Choroid plexus epithelial cell (primary cell): ENCODE results near the gene MCM9.
A peak's percentile ranks its signal among the peaks of the same experiment; 100 is the strongest.
"Not testable (repeated sequence)": the region's sequence is repeated elsewhere in the genome, so short reads cannot be mapped to it uniquely, and the experiment has no call there.

Experiments used
- DNase-seq: peaks from one replicate; pipeline ENCODE4 v3.0.0-alpha.2; 2010; ENCODE audit warnings: low read depth
- H3K4me3 ChIP-seq: 2 replicates; pipeline ENCODE4 v1.5.1; 2011; ENCODE audit warnings: low read depth, mild to moderate bottlenecking, control low read depth, low read length, moderate library complexity
- CTCF ChIP-seq: conservative IDR thresholded peaks from 2 replicates; pipeline ENCODE4 v1.5.1; 2011; ENCODE audit warnings: low read depth, mild to moderate bottlenecking, control low read depth, inconsistent platforms, low read length, moderate library complexity

Gene MCM9

GRCh38 chr6:118799826-118800225 is 135.1 kb downstream of the MCM9 start:
- TF ChIP-seq CTCF = no peak
- no peak overlapping the region for H3K4me3 ChIP-seq
- DNase-seq = no peak

- not testable (repeated sequence) for DNase-seq, H3K4me3 ChIP-seq
Measured at GRCh38 chr6:118796548-118796947, 138.4 kb downstream of the MCM9 start.

GRCh38 chr6:118791499-118791898 is 143.5 kb downstream of the MCM9 start:
- no peak for TF ChIP-seq CTCF
- no peak overlapping the region for H3K4me3 ChIP-seq
- no peak for DNase-seq

DNA sequence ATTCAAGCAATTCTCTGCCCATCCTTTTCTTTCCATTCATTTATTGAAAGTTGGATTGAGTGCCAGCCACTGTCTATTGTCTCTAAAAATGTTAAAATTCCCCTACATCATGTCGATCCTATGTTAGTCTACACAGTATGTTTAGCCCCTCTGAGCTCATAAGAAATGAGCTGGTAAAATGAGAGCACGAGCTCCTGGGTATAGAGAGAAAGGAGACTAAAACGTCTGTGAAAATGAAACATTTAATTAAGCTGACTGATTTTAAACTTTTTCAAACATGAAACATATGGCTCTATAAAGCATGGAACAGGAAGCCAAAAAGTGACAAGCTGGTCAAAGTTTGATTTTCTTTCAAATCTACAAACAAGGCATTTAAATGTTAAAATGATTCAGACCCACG is 145.0 kb downstream of the MCM9 start:
- TF ChIP-seq CTCF = no peak
- no peak overlapping the region for H3K4me3 ChIP-seq
- DNase-seq = no peak

DNA sequence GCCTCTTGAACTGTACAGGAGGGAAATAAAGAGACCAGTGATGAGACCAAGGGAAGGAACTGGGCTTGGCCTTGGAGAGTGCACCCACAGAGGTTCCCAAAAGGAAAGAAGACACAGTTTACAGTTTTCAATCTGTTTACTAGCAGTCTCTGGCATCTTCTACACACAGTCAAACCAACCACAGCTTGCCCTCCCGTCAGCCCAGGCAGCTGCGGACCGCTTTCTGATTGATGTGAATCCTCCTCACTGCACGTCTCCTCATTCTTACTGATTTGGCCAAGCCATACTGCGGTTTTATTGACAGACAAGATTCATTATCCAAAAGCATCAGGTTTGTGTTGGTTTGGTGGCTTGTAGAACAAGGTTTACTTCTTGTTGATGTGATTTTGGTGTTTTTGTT is 145.5 kb downstream of the MCM9 start:
- TF ChIP-seq CTCF = no peak
- DNase-seq = no peak

DNA sequence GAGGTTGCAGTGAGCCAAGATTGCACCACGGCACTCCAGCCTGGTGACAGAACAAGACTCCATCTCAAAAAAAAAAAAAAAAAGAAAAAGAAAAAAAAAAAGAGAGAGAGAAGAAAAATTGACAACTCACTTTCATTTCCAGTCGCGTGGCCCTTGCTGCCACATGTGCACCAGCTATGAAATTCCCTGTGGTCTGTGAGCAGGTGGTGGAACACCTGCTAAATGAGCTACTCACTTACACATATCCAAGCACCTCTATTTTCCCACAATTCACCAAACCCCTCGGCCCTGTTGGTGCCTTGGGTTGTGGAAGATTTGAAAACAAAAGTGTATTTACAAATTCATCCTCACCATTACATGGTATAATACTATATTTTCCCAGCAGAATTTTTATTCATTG is 146.3 kb downstream of the MCM9 start:
- no peak for TF ChIP-seq CTCF
- no peak for DNase-seq
- no peak overlapping the region for H3K4me3 ChIP-seq

More for the DNA sequence above, 145.5 kb downstream of the MCM9 start:
- H3K4me3 ChIP-seq = no peak overlapping the region

- DNase-seq = peak; percentile 64
- no peak overlapping the region for H3K4me3 ChIP-seq
- no peak for TF ChIP-seq CTCF
Measured at GRCh38 chr6:118787724-118788423, 147.1 kb downstream of the MCM9 start.
